GM12878 (cell line): Measurements from ENCODE around the gene IBA57. TPM values are rescaled to one million over a fixed set of nuclear protein-coding genes. Genes with fewer than 3 reads are reported as not detected.

Experiments used
- ATAC-seq: fragments of 200-7000 bp; cut with Tn5 transposase; 3 replicates; pipeline ENCODE4 v1.9.1; 2020; ENCODE audit warnings: mild to moderate bottlenecking, moderate library complexity
- BruUV-seq: library from RNA; stranded (reverse); fragments of 400-500 nt; replicated peaks from 2 replicates; lab custom pipeline; 2021; lab: Mats Ljungman, UMichigan
- CTCF ChIA-PET: fragments of 300-600 bp; sonication (Branson Sonifier 250); formaldehyde crosslinking; extraction: SDS; loops from one replicate; lab custom pipeline; 2021; ENCODE audit warnings: inconsistent platforms; lab: Yijun Ruan, JAX
- POLR2A ChIA-PET: fragments of 350-600 bp; formaldehyde crosslinking; extraction: SDS; loops from one replicate; lab custom pipeline; 2021; ENCODE audit warnings: inconsistent platforms; lab: Charles Lee
- RAD21 ChIA-PET: fragments of 300-600 bp; sonication (Branson Sonifier 250); formaldehyde crosslinking; loops from one replicate; lab custom pipeline; 2023; ENCODE audit warnings: antibody characterized with exemption; ENCODE audit not compliant: unreplicated experiment; lab: Charles Lee
- SMC1A ChIA-PET: fragments of 300-600 bp; sonication (Branson Sonifier 250); formaldehyde crosslinking; loops from one replicate; lab custom pipeline; 2023; ENCODE audit not compliant: unreplicated experiment, uncharacterized antibody; lab: Charles Lee
- DNase-seq: peaks from one replicate; pipeline ENCODE4 v3.0.0-alpha.2; 2011; ENCODE audit warnings: low read depth, low spot score
- FAIRE-seq: peaks from 3 replicates; lab custom pipeline; 2011; peaks lifted over from hg19 to GRCh38; lab: Jason Lieb, UNC
- H2AFZ ChIP-seq: 2 replicates; pipeline ENCODE4 v1.6.0; 2011; ENCODE audit warnings: low read depth, low read length, control low read depth; ENCODE audit not compliant: control insufficient read depth
- H3K27ac ChIP-seq: 2 replicates; pipeline ENCODE4 v1.5.1; 2011; ENCODE audit warnings: control low read depth; ENCODE audit not compliant: control insufficient read depth, insufficient read depth
- H3K27me3 ChIP-seq, 2 experiments: replicated peaks in 1 of 2; 2 replicates each; pipeline versions ENCODE4 v1.6.0 to v1.6.1; 2011; ENCODE audit warnings: low read length in 1 of 2; ENCODE audit not compliant: control insufficient read depth in 2 of 2, insufficient read depth in 2 of 2
- H3K36me3 ChIP-seq, 2 experiments: 2 replicates each; pipeline ENCODE4 v1.5.1; 2011; ENCODE audit warnings: low read length in 1 of 2; ENCODE audit not compliant: control insufficient read depth in 2 of 2, insufficient read depth in 2 of 2
- H3K4me1 ChIP-seq: 2 replicates; pipeline ENCODE4 v1.6.1; 2011; ENCODE audit warnings: mild to moderate bottlenecking, low read length, moderate library complexity, mixed read lengths; ENCODE audit not compliant: control insufficient read depth, insufficient read depth
- H3K4me2 ChIP-seq: 2 replicates; pipeline ENCODE4 v1.6.0; 2011; ENCODE audit warnings: control low read depth; ENCODE audit not compliant: control insufficient read depth, insufficient read depth
- H3K4me3 ChIP-seq: fragments of 200-600 bp; sonication (generic); 2 replicates; pipeline ENCODE4 v1.5.1; 2016
- H3K79me2 ChIP-seq: 2 replicates; pipeline ENCODE4 v1.6.0; 2011; ENCODE audit warnings: low read length; ENCODE audit not compliant: control insufficient read depth, insufficient read depth
- H3K9ac ChIP-seq: 2 replicates; pipeline ENCODE4 v1.8.0; 2011; ENCODE audit warnings: low read length, control low read depth, mixed read lengths; ENCODE audit not compliant: control insufficient read depth, insufficient read depth
- H3K9me3 ChIP-seq: replicated peaks from 3 replicates; pipeline ENCODE4 v1.5.1; 2011; ENCODE audit warnings: mild to moderate bottlenecking, low read length; ENCODE audit not compliant: control insufficient read depth, insufficient read depth
- H4K20me1 ChIP-seq: 2 replicates; pipeline ENCODE4 v1.6.0; 2011; ENCODE audit not compliant: control insufficient read depth, insufficient read depth
- LARP7 ChIP-seq: fragments of 450-650 bp; IDR thresholded peaks from 2 replicates; pipeline ENCODE4 v1.6.1; 2017; ENCODE audit warnings: mild to moderate bottlenecking
- RB1 ChIP-seq: fragments of 450-650 bp; formaldehyde crosslinking; IDR thresholded peaks from 2 replicates; pipeline ENCODE4 v1.6.1; 2017; ENCODE audit warnings: mild to moderate bottlenecking, borderline replicate concordance
- SMARCA5 ChIP-seq: fragments of 450-650 bp; IDR thresholded peaks from 2 replicates; pipeline ENCODE4 v1.6.1; 2017; ENCODE audit warnings: mild to moderate bottlenecking
- SREBF1 ChIP-seq: IDR thresholded peaks from 2 replicates; pipeline ENCODE4 v1.6.1; 2012; ENCODE audit warnings: mild to moderate bottlenecking, low read length
- WRNIP1 ChIP-seq: IDR thresholded peaks from 2 replicates; pipeline ENCODE4 v1.6.1; 2011; ENCODE audit warnings: low read depth, low read length, improper control_type of control experiment, borderline replicate concordance
- YY1 ChIP-seq: IDR thresholded peaks from 2 replicates; pipeline ENCODE4 v1.6.1; 2011; ENCODE audit warnings: low read depth, mild to moderate bottlenecking, low read length
- ZNF217 ChIP-seq: fragments of 450-650 bp; IDR thresholded peaks from 2 replicates; pipeline ENCODE4 v1.6.1; 2017; ENCODE audit warnings: antibody characterized with exemption, mild to moderate bottlenecking
- WGBS: methylation state at CpG from one replicate; pipeline ENCODE4 v1.1.6; 2016; ENCODE audit warnings: low lambda C conversion rate; ENCODE audit not compliant: insufficient replicate concordance, insufficient coverage; ENCODE audit errors: missing lambda C conversion rate; 5-methylcytosine and 5-hydroxymethylcytosine counted together
- in situ Hi-C: fragments of 300-500 bp; cut with MboI; formaldehyde crosslinking; loops from 9 replicates; pipeline ENCODE4 v1.14.3; 2018; ENCODE audit warnings: mixed read lengths
- intact Hi-C: fragments of 100-400 bp; cut with micrococcal nuclease; formaldehyde crosslinking; loops from one replicate; pipeline ENCODE4 v1.14.2; 2022; ENCODE audit not compliant: unreplicated experiment
- polyA plus RNA-seq, 11 experiments: library from polyadenylated mRNA; depleted of rRNA in 4 of 11; unstranded in 6 of 11; stranded (reverse) in 5 of 11; fragments of >200 nt; fragmentation: Nextera tagmentation in 4 of 11; fragmentation: Illumina TruSeq in 1 of 11; extraction: Ambion mirVana in 4 of 11; extraction: Trizol in 1 of 11; gene quantifications; 1 replicate in 1 of 11; 2 replicates in 10 of 11; pipeline versions ENCODE4 v1.2.1 to v1.2.3, GENCODE V29; 2011 to 2016; ENCODE audit warnings: inconsistent platforms in 2 of 11, missing spikeins in 2 of 11, low read depth in 1 of 11
- total RNA-seq, 4 experiments: library from RNA; depleted of rRNA in 3 of 4; stranded (reverse); fragments of >200 nt in 3 of 4; fragmentation: Illumina TruSeq in 1 of 4; extraction: Trizol in 1 of 4; gene quantifications; 2 replicates each; pipeline versions ENCODE4 v1.2.1 to v1.2.3, GENCODE V29; 2013 to 2021
- TF ChIP-seq, protein P1 (sequence below): IDR thresholded peaks from 2 replicates; pipeline ENCODE4 v1.6.1; 2011; ENCODE audit warnings: low read depth, low read length, improper control_type of control experiment, borderline replicate concordance
- TF ChIP-seq, protein P2 (sequence below): fragments of 450-650 bp; IDR thresholded peaks from 2 replicates; pipeline ENCODE4 v1.6.1; 2016; ENCODE audit warnings: mild to moderate bottlenecking
- TF ChIP-seq, protein P3 (sequence below): fragments of 450-650 bp; IDR thresholded peaks from 2 replicates; pipeline ENCODE4 v1.6.1; 2017; ENCODE audit warnings: mild to moderate bottlenecking, moderate library complexity
- TF ChIP-seq, protein P4 (sequence below): fragments of 150-350 bp; IDR thresholded peaks from 2 replicates; pipeline ENCODE4 v1.6.1; 2016; ENCODE audit warnings: low read depth, low read length

IBA57 gene
- total and polyA plus RNA-seq, 10 of the 15 experiments (the other 5 are each of a cell fraction or from before 2014, with no cell fraction given): 0.51 to 8.6 (median 3.7) TPM

DNA sequence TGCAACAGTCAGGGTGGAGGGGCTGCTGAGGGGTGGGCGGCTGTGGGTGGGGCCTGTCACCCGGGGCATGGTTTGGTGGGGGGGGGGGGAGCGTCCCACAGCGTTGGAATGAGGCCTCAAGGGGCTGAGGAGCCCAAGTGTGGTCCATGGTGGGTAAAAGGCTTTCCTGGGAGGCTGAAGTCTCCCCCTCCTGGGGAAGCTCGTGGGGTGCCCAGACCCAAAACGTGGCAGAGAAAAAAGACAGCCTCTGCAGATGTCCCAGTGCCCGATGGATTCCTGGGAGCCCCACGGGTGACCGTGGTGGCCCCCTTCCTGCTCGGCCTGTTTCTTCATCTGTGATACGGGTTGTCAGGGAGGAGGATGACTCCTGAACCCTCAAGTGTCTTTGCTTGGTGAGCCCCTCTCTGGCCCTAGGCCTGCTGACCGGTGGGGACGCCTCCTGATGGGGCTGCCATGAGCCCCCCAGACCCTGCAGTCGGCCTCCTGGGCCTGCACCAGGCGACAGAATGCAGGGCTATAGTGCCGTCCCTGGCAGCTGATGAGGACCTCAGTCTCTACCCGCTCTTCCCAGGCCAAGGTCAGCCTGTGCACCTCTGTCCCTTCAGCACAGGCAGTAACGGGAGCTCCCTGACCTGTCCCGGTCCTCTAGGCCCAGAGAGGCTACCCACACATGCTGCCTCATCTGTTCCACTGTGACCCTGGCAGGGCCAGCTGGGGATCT is 43.4 kb downstream of the IBA57 start:
- intact Hi-C loops (no loop called here), in situ Hi-C loops (no loop called here)
- DNase-seq (no peak), ATAC-seq (no peak), FAIRE-seq (no peak)
- no peak overlapping the region for H3K4me3 ChIP-seq
- H3K4me1 ChIP-seq: no peaks in the 10 kb centered on the region
- SMC1A ChIA-PET: interaction anchor here (0.5 kb wide), 1 partner anchor 48 kb away, joined by 3 read pairs; no protein-coding TSS in a partner anchor
- H2AFZ ChIP-seq: no peak overlapping the region
- H3K9me3 ChIP-seq: no peaks in the 10 kb centered on the region; the same call in 2 of the 3 replicates
- WGBS: 31% methylated on average over 15 of the region's 19 CpGs
- H3K27me3 ChIP-seq: no peaks in the 10 kb centered on the region; a peak in 2 of 4 replicates
- H3K79me2 ChIP-seq: no peaks in the 10 kb centered on the region
- RAD21 ChIA-PET: no interaction called here
- no TSS peak for BruUV-seq
- H3K27ac ChIP-seq: no peak overlapping the region
- no peaks in the 10 kb centered on the region for H3K36me3 ChIP-seq
- no peak overlapping the region for H3K4me2 ChIP-seq
- POLR2A ChIA-PET: no interaction called here
- H4K20me1 ChIP-seq: no peaks in the 10 kb centered on the region
- CTCF ChIA-PET: no interaction called here
- no peak overlapping the region for H3K9ac ChIP-seq
- TF ChIP-seq, protein P1, sequence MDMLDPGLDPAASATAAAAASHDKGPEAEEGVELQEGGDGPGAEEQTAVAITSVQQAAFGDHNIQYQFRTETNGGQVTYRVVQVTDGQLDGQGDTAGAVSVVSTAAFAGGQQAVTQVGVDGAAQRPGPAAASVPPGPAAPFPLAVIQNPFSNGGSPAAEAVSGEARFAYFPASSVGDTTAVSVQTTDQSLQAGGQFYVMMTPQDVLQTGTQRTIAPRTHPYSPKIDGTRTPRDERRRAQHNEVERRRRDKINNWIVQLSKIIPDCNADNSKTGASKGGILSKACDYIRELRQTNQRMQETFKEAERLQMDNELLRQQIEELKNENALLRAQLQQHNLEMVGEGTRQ: no peak
- TF ChIP-seq YY1 (no peak), SREBF1 (no peak), ZNF217 (no peak), LARP7 (no peak), SMARCA5 (no peak), RB1 (no peak), WRNIP1 (no peak)
- TF ChIP-seq, protein P2, sequence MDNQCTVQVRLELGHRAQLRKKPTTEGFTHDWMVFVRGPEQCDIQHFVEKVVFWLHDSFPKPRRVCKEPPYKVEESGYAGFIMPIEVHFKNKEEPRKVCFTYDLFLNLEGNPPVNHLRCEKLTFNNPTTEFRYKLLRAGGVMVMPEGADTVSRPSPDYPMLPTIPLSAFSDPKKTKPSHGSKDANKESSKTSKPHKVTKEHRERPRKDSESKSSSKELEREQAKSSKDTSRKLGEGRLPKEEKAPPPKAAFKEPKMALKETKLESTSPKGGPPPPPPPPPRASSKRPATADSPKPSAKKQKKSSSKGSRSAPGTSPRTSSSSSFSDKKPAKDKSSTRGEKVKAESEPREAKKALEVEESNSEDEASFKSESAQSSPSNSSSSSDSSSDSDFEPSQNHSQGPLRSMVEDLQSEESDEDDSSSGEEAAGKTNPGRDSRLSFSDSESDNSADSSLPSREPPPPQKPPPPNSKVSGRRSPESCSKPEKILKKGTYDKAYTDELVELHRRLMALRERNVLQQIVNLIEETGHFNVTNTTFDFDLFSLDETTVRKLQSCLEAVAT: no peak
- TF ChIP-seq, protein P3, sequence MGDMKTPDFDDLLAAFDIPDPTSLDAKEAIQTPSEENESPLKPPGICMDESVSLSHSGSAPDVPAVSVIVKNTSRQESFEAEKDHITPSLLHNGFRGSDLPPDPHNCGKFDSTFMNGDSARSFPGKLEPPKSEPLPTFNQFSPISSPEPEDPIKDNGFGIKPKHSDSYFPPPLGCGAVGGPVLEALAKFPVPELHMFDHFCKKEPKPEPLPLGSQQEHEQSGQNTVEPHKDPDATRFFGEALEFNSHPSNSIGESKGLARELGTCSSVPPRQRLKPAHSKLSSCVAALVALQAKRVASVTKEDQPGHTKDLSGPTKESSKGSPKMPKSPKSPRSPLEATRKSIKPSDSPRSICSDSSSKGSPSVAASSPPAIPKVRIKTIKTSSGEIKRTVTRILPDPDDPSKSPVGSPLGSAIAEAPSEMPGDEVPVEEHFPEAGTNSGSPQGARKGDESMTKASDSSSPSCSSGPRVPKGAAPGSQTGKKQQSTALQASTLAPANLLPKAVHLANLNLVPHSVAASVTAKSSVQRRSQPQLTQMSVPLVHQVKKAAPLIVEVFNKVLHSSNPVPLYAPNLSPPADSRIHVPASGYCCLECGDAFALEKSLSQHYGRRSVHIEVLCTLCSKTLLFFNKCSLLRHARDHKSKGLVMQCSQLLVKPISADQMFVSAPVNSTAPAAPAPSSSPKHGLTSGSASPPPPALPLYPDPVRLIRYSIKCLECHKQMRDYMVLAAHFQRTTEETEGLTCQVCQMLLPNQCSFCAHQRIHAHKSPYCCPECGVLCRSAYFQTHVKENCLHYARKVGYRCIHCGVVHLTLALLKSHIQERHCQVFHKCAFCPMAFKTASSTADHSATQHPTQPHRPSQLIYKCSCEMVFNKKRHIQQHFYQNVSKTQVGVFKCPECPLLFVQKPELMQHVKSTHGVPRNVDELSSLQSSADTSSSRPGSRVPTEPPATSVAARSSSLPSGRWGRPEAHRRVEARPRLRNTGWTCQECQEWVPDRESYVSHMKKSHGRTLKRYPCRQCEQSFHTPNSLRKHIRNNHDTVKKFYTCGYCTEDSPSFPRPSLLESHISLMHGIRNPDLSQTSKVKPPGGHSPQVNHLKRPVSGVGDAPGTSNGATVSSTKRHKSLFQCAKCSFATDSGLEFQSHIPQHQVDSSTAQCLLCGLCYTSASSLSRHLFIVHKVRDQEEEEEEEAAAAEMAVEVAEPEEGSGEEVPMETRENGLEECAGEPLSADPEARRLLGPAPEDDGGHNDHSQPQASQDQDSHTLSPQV: no peak
- TF ChIP-seq, protein P4, sequence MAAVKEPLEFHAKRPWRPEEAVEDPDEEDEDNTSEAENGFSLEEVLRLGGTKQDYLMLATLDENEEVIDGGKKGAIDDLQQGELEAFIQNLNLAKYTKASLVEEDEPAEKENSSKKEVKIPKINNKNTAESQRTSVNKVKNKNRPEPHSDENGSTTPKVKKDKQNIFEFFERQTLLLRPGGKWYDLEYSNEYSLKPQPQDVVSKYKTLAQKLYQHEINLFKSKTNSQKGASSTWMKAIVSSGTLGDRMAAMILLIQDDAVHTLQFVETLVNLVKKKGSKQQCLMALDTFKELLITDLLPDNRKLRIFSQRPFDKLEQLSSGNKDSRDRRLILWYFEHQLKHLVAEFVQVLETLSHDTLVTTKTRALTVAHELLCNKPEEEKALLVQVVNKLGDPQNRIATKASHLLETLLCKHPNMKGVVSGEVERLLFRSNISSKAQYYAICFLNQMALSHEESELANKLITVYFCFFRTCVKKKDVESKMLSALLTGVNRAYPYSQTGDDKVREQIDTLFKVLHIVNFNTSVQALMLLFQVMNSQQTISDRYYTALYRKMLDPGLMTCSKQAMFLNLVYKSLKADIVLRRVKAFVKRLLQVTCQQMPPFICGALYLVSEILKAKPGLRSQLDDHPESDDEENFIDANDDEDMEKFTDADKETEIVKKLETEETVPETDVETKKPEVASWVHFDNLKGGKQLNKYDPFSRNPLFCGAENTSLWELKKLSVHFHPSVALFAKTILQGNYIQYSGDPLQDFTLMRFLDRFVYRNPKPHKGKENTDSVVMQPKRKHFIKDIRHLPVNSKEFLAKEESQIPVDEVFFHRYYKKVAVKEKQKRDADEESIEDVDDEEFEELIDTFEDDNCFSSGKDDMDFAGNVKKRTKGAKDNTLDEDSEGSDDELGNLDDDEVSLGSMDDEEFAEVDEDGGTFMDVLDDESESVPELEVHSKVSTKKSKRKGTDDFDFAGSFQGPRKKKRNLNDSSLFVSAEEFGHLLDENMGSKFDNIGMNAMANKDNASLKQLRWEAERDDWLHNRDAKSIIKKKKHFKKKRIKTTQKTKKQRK: no peak
